ENCODE results near the gene HEXIM2.
"Not testable (repeated sequence)": the region's sequence is repeated elsewhere in the genome, so short reads cannot be mapped to it uniquely, and the experiment has no call there.

Gene HEXIM2

DNA sequence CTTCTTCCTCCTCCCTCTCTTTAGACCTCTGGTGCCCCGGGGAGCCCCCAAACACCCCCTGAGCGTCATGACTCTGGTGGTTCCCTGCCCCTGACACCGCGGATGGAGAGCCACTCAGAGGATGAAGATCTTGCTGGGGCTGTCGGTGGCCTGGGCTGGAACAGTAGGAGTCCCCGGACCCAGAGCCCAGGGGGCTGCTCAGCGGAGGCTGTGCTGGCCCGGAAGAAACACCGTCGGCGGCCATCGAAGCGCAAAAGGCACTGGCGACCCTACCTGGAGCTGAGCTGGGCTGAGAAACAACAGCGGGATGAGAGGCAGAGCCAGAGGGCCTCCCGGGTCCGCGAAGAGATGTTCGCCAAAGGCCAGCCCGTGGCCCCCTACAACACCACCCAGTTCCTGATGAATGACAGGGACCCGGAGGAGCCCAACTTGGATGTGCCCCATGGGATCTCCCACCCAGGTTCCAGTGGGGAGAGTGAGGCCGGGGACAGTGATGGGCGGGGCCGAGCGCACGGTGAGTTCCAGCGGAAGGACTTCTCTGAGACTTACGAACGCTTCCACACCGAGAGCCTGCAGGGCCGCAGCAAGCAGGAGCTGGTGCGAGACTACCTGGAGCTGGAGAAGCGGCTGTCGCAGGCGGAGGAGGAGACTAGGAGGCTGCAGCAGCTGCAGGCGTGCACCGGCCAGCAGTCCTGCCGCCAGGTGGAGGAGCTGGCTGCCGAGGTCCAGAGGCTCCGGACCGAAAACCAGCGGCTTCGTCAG, 7.5 kb downstream of the HEXIM2 start:
- no peak for DNase-seq (ENCODE audit: low read depth in 3 of 3)

DNA sequence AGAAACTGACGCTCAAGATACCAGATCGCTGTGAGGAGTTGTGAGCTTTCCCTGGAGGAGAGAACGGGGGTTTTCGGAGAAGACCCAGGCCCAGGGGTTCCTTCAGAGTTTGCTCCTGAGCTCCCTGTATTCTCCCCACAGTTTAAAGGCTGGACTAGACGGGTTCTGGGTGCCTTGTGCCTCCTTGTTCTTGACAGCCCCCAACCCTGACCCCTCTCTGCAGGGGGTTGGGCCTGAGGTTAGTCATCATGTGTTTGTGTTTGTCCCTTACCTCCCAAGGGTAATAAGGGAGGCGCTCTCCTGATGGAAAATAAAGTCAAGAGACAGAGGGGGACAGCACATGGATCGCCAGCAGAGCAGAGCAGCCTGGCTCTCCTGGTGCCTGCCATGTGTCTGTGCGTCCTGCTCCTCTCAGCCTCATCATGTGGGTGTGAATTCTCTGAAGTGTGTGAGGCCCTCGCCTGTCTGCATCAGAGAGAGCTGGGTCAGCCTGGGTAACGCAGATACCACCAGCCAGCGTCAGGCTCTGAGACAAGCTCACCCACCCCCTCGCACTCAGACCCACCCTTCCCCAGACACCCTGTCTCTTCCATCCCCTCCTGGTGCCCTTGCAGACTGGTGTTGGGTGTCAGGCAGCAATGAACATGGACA, 8.7 kb downstream of the HEXIM2 start:
- no peak for DNase-seq (ENCODE audit: low read depth in 3 of 3)

DNA sequence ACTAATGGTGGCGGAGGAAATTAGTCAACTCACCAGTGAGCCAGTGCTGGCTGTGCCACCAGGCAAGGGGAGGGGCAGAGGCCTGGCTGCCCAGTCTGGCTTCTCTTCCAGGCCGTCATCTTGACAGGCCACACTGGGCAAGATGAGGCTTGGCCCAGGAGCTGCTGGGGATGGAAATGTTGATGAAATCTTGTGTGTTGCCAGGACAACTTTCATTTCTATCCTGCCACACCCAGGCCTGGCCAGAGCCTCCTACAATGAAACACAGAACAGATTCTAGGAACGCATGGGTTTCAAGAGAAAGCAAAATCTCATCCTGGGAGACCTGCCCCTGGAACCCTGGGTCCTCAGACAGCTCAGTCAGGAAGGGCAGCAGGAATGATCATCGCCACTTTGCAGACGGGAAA, 9.3 kb downstream of the HEXIM2 start:
- no peak for DNase-seq (ENCODE audit: low read depth in 3 of 3)

DNA sequence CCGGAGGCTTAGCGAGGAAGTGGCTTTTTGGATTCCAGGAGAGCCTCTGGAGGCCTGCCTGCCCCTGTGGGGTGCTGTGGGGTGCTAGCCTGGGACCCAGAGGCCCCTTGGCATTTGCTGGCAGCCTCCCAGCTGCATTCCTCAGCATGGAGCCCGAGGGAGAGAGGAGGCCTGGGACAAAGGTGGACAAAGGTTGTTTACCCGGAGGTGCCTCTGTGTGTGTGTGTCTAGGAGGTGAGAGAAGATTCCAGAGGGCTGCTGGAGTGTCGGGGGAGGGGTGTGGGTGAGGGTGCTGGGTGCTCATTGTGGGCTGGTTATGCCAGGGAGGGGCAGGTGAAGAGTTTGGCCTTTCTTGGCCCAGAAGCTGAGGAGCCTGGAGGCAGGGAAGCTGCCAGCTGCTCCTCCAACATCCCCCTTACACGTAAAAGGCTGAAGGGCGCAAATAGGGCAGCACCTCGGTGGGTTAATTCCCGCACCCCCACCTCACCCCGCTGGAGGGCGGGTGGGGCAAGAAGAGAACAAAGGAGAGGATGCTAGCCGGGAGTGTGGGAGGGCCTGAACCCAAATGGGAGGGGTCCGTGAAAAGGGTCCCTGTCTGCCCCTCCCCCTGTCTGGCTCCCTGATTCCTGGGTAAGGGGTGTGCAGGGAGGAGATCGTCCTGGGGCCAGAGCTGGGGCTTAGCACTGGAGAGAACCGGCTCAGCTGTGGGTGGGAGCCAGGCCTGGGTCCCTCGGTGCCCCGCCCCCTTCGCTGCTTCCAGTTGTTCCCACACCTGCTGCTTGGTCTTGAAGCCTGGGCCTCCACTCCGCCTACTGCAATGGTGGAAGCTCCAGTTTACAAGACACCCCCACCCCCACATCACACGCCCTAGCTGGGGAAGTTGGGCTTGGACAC, 9.9 kb downstream of the HEXIM2 start:
- no peak for DNase-seq (ENCODE audit: low read depth in 3 of 3)

DNA sequence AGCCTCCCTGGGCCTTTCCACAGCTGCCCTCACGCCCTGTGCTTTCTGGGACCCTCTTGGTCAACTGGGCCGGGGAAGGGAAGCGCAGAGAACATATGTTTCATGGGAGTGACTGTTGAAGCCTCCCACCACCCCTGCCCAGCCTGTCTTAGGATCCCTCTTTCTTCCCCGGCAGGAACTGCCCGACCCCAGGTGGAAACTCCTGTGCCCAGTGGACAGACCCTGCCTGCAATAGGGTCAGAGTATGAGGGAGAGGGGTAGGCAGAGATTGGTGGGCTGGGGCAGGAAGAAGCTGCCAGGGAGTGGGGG, 10.5 kb downstream of the HEXIM2 start:
- DNase-seq (ENCODE audit: low read depth in 3 of 3) = no peak

DNA sequence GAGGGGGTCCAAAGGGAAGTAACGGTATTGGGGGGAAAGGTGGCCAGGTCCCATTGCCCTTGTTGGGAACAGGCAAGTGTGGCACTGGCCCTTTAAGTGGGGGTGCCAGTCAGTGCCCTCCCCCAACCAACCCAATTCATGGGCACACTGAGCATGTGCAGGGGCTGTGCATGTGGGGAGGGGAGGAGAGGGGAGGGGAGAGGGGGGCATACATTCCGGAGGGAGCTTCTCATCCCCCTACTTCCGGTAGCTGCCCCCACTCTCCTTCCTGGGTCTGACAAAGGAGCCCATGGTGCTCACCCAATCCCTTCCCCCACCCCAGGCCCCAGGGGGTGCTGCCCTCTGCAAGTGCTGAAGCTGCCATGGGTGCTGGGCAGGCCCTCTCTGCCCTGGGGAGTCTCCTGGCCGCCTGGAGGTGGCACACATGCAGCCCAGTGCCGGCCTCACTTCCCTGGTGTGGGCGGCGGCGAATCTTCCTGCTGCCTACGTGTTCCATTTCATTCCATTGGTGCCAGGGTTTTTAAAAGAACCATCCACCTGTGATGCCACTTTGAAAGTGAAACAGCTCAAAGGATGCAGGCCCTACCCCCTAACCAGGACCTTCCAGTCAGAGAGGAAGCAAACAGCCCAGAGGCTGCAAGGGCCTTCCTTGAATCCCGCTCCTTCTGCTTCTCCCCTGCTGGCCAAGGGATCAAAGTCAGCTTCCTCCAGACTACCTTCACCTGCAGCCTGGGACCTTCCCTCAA, 11.0 kb downstream of the HEXIM2 start:
- DNase-seq (ENCODE audit: low read depth in 3 of 3) = peak; percentile 34 to 56 (median 46)

DNA sequence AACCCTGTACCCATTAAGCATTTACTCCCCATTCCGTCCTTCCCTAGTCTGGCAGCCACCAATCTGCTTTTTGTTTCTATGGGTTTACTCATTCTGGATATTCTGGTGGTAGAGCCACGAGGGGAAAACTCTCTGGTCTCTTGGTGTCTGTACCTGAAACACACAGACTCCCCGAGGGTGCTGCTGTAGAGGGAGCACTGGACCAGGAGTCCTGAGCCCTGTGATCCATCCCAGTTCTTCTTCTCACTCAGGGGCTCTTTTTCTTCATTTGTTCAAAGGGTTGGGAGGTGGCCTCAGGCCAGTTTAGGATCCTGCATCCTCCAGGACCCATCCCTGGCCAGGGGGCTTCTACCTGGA, 14.1 kb downstream of the HEXIM2 start:
- DNase-seq (ENCODE audit: low read depth in 3 of 3) = no peak

DNA sequence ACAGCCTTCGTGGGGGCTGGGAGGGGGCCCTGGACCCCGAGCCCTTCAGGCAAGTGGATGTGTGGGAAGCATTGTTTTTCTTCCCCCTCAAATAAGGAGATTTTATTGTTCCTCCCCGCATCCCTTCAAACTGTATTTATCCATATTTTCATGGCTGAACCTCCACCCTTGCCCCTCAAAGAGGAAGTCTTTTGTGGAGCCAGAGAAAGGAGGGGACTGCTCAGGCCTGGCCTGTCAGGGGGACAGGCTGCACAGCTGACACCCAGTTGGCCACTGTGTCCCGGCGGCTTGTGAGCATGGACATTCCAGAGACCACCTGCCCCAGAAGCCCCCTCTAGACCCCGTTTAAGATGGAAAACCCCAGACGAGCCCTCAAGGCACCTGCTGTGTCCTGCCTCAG, 15.9 kb downstream of the HEXIM2 start:
- DNase-seq (ENCODE audit: low read depth in 3 of 3) = no peak

DNA sequence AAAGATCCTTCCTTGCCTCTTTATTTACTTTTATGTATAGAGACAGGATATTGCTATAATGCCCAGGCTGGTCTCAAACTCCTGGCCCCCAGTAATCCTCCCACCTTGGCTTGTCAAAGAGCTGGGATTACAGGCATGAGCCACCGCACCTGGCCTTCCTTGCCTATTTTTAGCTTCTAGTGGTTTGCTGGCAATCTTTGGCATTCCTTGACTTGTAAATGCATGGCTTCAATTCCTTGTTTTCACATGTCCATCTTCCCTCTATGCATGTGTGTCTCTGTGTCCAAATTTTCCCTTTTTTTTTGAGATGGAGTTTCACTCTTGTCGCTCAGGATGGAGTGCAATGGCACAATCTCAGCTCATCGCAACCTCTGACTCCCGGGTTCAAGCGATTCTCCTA, 22.5 kb downstream of the HEXIM2 start:
- DNase-seq (ENCODE audit: low read depth in 3 of 3) = no peak

DNA sequence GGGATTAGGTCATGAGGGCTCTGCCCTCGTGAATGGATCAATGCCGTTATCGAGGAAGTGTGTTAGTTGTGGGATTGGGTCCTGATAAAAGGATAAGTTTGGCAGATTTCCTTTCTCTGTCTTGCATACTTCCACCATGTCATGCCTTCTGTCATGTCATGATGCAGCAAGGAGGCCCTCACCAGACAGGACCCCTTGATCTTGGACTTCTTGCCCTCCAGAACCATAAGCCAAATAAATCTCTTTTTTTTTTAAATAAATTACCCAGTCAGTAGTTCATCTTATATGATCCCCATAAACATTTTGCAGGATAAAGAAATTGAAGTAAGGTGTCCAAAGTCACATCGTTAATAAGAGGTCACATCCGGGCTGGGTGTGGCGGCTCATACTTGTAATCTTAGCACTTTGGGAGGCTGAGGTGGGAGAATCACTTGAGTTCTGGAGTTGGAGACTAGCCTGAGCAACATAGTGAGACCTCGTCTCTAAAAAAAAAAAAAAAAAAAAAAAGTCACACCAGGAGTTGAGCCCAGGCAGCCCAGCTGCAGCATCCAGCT, 25.2 kb downstream of the HEXIM2 start:
- DNase-seq (ENCODE audit: low read depth in 3 of 3) = no peak

DNA sequence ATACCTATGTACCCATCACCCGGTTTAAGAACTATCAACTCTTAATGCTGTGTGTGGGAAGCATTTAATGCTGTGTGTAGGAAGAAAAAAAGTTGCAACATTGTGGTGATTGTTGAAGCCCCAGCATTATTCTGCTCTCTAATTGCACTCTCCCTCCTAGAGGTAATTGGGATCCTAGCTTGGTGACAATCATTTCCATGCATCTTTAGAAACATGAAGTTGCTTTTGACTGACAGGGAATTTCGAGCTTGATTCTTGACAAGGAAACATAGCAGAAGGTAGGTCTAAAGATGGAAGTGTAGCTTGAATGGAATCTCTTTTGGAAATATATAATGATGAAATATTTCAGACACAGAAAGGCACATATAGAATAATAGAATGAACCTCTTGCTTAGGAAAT, 27.3 kb downstream of the HEXIM2 start:
- DNase-seq (ENCODE audit: low read depth in 3 of 3) = no peak

DNA sequence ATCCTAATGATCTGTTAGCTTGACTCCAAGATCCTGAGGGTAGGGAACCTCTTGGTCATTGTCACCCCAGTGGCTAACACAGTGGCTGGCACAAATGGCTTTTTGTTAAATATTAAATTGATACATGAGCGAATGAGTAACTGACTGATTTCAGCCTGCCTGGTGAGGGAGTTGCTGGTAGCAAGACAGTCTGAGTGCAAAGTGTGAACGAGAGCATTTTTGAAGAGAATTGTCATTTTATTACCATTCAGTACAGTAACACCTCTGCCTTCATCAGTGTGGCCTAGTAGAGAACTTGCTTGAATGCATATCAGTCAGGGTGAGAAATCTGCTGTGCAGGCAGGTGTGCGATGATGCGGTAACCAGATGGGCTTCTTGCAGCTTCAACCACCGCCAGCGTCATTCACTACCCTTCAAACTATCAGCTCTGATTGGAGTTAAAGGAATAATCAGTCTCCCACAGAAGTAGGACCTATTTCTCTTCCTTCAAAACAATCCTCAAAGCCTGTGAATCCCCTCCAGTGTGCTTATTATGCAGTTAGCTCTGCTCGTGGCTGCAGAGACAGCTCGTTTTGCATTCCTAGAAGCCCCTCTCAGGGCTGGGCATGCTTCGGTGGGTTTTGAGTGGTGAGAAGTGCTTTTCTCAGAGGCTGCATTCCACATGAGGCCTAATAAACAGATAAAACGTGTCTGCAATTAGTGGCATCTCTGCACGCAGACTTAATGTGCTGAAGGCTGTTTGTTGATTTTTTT, 29.0 kb downstream of the HEXIM2 start:
- no peak for DNase-seq (ENCODE audit: low read depth in 3 of 3)

DNA sequence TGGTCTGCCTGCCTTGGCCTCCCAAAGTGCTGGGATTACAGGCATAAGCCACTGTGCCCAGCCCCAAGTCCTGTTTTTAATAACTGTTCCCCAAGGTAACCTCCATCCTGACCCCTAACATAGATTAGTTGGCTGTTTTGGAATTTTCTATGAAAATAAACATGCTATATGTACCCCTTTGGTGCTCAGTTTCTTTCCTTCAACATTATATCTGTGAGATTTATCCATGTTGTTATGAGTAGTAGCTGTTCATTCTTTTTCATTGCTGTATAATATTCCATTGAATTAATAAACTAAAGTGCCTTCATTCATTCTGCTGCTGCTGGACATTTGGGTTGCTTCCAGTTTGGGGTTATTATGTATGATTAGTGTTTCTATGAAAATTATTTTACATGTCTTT, 33.7 kb downstream of the HEXIM2 start:
- no peak for DNase-seq (ENCODE audit: low read depth in 3 of 3)

DNA sequence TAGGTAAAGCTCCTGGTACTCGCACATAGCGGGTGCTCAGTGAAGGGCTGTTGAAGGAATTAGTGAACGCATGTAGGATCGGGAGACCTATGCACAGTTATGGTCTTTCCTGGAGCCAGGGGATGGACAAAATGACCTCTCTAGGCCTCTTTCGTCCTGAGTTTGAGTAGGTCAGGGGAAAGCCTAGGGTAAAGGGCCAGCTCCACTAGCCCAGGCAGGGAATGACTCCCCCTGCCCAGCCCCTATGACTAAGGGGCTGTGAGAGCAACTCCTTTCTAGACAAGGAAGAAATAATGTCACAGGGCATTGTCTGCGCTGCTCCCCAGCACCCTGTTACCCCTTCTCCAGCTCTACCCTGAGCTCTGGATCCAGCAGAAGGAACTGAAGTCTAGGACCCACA, 35.4 kb downstream of the HEXIM2 start:
- DNase-seq (ENCODE audit: low read depth in 3 of 3) = no peak

DNA sequence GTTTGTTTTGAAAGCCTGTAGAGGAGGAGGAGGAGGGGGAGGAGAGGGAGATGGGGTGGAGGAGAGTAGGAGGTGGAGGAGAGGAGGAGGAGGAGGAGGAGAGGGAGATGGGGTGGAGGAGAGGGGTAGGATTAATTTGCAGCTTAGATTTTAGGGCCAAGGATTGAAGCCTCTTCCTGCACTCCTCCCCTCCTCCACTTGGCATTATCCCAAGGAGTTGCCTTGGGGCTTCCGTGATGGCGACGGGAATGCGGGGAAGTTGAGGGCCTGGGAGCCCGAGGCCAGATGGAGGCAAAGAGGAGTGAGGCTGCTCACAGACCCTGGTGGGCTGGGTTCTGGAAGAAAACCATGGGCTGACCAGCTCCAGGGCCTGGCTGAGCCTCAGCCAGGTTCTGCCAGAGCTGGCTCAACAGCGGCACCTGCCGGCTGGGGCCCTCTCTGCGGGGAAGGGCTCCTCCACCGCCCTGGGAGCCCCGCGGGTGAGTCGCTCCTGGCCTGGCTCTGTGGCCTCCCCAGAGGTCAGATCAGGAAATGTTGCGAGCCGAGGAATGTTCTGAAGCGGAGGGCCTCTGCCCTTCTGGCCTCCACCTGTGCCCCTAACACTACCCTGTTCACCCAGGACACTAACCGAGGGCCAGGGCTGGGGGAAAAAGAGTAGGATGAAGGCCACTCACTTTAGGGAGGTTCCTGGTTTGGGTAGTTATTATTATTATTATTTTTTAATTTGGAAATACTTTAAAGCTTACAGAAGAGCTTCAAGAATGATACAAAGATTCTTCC, 36.1 kb downstream of the HEXIM2 start:
- peak; percentile 83 to 89 (median 83) for DNase-seq (ENCODE audit: low read depth in 3 of 3)

DNA sequence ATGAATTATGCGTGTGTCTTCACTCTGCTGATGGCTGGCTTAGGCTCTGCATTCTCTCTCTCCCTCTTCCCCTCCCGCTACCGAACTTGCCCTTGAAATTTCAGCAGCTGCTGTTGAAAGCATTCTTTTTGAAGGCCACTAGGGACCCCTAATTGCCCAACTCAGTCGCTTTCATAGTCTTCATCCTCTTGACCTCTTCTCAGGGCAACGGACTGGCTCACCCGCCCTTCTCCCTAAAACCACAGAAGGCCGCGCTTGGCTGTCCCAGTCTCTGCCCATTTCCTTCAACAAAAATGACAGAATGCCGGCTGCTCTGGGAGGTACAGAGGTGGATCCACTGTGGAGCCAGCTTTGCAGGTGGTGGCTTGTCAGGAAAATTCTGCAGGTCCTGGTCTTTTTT, 39.0 kb downstream of the HEXIM2 start:
- DNase-seq (ENCODE audit: low read depth in 3 of 3) = no peak

DNA sequence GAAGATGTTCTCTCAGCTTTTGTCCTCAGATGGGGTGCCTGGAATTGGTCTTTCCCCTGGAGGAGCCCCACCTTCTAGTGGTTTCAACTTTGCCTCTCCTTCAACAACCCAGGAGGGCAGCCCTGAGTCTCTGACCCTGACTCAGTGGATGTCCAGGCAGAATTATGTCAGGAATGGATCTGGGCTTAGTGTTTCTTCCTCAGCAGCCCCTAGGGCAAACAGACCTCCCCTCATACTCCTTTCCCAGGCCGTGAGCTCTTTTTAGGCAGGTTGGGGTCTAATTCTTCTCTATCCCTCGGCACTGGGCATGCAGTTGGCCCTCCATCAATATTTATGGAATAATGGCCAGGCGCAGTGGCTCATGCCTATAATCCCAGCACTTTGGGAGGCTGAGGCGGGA, 39.8 kb downstream of the HEXIM2 start:
- no peak for DNase-seq (ENCODE audit: low read depth in 3 of 3)

DNA sequence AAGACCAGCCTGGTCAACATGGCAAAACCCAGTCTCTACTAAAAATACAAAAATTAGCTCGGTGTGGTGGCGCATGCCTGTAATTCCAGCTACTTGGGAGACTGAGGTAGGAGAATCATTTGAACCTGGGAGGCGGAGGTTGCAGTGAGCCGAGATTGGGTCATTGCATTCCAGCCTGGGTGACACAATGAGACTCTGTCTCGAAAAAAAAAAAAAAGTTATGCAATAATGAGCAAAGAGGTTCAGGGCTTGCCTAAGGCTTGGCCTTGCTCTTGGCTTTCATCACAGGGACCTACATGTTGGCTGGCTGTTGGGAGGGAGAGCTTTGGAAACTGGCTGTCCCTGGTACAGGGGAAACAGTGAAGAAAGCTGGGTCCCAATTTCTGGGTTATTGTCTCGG, 40.2 kb downstream of the HEXIM2 start:
- DNase-seq (ENCODE audit: low read depth in 3 of 3) = not testable (repeated sequence)

DNA sequence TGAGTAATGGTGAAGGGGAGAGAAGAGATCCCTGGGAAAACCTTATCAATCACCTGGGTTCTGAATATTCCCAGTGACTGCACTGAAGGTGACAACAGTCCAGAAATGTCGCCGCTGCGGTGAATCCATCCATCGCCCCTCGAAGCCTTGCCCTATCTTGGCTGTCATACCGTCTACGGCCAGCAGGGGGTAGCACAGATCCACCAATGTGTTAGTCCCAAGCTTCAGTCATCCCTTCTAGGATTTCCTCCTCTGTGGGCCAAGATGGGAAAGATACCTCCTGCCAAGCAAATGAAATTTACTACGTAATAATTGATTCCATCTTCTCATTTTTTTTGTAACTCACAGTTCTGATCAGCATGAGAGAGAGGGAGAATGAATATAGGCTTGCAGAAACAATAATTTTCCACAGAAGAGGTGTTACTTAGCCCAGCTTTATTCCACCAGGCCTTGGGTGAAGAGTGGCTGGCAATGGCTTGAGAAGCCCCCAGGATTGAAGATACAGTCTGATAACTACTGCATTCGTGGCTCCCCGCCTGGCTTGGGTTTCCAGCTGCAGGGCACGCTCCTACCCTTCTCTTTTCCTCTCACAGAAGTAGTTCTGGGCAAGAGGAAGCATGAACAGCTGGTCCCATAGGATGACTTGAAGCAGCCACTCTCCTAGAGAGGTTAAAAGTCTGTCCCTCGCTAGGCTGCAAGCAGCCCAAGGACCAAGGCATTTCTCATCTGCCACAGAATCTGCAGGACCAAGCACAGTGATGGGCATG, 57.4 kb downstream of the HEXIM2 start:
- peak; percentile 78 to 88 (median 82) for DNase-seq (ENCODE audit: low read depth in 3 of 3)
